ENCODE data around the gene NSL1.

GRCh38 chr1:212690816-212691403, 100.7 kb downstream of the NSL1 start:
- TF ChIP-seq CTCF (IDR thresholded peaks at IDR 0.05) (no peak), POLR2A (IDR thresholded peaks at IDR 0.05) (no peak)
